ENCODE data around the gene NLRP12.

- TF ChIP-seq CTCF (conservative IDR thresholded peaks at IDR 0.05 in 1 of 2, IDR thresholded peaks at IDR 0.05 in 1 of 2; ENCODE audit: low read depth in 1 of 2, low read length in 2 of 2) (no peak), EZH2 (IDR thresholded peaks at IDR 0.05; ENCODE audit: low read length, missing control alignments) (no peak)
Observed at GRCh38 chr19:53810187-53810546, 13.9 kb downstream of the NLRP12 start.
